ENCODE results near the gene ARMH3. TPM values are rescaled to one million over a fixed set of nuclear protein-coding genes. Genes with fewer than 3 reads are reported as not detected.
A peak's percentile ranks its signal among the peaks of the same experiment; 100 is the strongest.

The ARMH3 gene
- total RNA-seq, 1 experiment from 2014 or later = 12.6 TPM

DNA sequence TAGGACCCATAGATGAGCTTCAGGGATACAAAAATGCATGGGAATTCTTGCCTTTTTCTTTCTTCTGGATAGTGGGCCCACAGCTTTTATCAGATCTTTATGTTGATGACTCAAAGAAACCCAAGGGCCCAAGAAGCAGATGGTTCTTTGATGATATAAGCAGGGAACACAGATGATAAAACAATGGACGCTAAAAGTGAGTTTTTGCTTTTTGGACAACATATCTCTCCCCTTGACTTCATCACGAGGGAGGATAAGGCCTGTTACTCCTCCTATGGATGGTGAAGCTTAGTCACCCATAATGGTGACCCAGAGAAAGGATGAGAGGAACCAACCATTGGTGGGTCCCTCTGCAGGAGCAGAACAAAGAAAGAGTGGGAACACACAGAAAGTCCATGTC is 231.2 kb downstream of the ARMH3 start:
- Histone ChIP-seq H3K9me3 (no peaks in the 10 kb centered on the region), H3K36me3 (no peaks in the 10 kb centered on the region), H3K27me3 (no peaks in the 10 kb centered on the region), H3K4me3 (no peak overlapping the region)
- no peak for DNase-seq

DNA sequence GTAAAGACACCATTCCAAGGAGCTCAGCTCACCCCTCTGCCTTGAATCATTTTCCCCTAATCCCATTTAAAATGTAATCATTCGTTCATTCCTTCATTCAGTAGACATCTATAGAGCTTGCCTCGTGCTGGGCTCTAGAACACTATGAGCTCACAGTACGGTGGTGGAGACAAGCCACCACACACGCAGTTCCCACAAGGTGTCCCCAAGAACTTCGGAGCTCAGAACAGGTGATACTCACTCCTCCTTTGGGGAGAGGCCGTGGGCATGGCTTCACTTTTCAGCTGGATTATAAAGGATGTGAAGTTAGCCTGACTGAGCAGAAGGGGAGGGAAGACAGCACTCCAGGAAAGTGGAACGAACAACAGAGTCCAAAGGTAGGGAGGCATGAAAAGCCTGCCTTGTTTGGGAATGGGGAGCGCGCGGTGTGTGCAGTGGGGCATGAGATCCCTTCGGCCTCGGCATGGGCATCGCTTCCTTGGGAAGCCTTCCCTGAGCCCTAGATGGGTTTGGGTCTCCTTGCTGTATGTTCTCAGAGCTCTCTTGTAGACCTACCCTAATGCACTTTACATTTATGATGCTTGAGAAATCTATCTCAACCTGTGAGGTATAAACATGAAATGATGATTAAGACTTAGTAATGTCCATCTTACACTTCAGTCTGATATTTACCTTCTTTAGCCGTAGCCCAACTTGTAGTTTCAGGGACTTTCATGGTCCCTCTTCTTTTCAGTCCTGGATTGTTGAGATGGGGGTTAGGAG is 236.9 kb downstream of the ARMH3 start:
- Histone ChIP-seq H3K9me3 (no peaks in the 10 kb centered on the region), H3K36me3 (peaks cover 7% of the 10 kb centered on the region), H3K27me3 (no peaks in the 10 kb centered on the region), H3K4me3 (peak overlapping the region; percentile 76)
- DNase-seq = no peak

DNA sequence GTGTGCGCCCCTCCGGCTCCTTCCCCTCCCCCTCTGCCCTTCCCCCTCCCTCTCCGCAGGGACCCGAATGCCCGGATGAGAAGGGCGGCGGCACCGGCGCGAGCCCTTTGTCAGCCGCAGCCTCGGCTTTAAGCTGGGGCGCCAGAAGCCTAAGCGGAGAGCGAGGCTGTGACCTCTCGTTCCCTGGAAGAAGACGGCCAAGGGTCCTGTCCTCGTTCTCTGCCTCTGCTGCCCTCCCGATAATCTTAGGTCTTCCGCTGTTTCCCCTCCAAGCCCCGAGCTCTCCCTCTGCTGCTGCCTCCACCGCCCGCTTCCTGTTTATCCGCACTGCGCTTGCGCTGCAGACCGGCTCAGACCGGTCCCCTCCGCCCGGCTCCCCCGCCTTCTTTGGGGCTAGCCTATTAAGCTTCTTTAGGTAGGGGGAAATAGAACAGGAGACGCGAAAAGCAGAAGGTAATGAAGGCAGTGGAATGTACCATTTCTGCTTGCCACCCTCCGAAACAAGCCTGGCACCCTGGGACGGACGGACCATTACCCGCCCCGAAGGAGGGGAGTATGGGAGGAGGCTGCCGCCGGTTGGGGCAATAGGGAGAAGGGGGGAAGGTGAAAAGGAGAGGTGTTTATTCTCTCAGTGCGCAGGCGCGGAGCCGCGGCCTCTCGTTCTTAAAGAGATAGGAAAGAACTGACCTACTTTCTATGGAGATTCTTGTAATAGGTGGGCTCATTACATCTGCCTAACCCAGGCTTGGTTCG is 237.7 kb downstream of the ARMH3 start, which contains the start of gene OGA:
TSS of gene OGA (minus strand) at position 326 of the 753 bp plus-strand sequence. CDS start 422 bp downstream, outside the sequence.
- Histone ChIP-seq H3K9me3 (no peaks in the 10 kb centered on the region), H3K4me3 (peak within 1 kb of the TSS; percentile 76), H3K36me3 (peaks cover 11% of the 10 kb centered on the region), H3K27me3 (no peaks in the 10 kb centered on the region)
- peak; percentile 99 for DNase-seq

DNA sequence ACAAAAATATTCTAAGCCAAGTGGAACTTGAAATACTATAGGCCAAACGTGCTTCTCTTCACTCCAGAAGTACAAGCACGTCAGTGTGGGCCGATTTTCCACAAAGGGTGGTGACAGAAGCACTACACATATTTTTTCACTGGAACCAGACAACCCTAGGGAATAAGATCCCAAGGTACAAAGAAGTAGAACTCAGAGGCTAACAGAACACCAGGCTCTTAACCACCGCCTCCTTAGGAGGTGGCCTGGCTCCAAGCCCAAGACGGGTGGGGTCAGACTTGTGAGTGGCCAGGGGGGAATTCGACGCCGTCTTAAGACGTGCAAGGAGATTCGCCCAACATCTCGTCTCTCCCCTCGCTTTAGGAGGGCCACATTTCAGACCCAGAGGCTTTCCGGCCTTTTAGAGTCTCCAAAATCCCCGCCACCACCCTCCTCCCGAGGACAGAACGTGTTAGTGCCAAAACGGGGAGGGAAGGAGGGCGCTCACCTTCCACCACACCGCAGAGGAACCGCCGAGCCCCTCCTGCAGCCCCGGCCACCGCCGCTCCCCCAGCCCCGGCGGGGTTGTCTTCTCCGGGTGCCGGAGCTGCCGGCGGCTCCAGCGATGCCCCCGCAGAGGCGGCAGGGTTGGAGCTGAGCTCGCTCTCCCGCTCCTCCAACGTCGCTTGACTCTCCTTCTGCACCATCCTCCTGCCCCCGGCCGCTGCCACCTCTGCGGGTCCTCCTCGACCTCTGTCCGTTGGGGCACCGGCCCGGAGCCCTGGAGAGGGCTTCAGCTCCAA is 238.4 kb downstream of the ARMH3 start:
- Histone ChIP-seq H3K4me3 (peak overlapping the region; percentile 76), H3K27me3 (no peaks in the 10 kb centered on the region), H3K36me3 (peaks cover 19% of the 10 kb centered on the region), H3K9me3 (no peaks in the 10 kb centered on the region)
- peak; percentile 94 for DNase-seq

DNA sequence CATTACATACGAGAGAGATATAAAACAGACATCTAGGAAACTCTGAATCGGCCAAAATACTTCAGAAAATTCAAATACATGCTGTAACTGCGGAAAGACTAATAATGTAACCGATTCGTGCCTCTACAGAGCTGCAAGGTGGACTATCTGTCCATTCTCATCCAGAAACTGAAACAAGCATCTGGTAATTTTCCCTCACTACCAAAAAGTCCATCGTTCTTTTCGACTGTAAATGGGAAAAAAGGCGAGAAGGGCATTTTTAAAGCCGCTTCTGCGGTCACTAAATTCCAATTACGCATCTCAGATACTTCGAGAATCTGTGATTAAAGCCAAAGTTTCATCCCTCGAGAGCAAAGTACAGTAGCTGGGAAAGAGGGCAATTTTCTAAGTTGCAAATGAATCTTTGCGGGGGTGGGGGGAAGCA is 239.0 kb downstream of the ARMH3 start:
- H3K9me3 ChIP-seq = no peaks in the 10 kb centered on the region
- H3K27me3 ChIP-seq = no peaks in the 10 kb centered on the region
- DNase-seq = no peak
- H3K4me3 ChIP-seq = peak overlapping the region; percentile 76
- peaks cover 25% of the 10 kb centered on the region for H3K36me3 ChIP-seq

DNA sequence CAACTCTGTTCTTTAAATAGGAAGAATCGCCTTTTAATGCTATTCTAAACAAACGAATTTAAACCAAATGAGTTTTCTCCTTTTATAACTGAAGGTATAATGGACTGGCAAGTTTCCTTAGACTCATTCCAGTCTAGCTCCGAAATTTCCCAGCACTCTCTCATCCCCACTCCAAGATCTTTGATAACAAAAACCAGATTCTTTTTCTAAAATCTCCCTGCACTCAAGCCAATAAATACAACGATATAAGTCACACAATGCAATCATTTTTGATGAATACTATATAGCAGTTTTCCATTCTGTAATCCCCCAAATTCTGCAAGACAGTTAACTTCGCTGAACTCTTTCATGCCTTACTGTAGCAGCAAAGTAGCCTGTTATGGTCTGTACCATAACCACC is 239.6 kb downstream of the ARMH3 start:
- no peak for DNase-seq
- no peaks in the 10 kb centered on the region for H3K9me3 ChIP-seq
- peak overlapping the region; percentile 76 for H3K4me3 ChIP-seq
- no peaks in the 10 kb centered on the region for H3K27me3 ChIP-seq
- H3K36me3 ChIP-seq = peaks cover 30% of the 10 kb centered on the region

DNA sequence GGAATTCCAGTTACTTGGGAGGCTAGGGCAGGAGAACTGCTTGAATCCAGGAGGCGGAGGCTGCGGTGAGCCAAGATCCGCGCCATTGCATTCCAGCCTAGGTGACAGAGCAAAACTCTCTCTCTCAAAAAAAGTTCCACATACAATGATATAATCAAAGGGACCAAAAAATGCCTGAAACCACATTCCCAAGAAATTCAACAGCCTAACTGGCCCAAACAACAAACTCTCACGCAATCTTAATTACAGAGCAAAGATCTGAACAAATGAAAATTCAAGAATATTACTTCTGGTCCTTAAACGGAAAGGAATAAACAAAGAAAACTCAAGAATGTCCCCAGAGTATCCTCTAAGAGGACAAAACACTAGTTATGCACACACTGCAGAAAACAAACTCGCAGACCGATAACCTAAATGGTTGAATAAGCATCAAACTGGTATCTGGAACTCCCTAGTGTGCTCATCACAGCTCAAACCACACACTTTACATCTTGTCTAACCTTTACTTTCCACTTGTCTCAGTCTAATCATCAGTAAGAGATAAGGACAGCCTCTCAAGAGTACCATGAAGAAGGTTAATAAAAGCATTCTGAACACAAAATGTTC is 241.4 kb downstream of the ARMH3 start:
- peak overlapping the region; percentile 76 for H3K4me3 ChIP-seq
- H3K9me3 ChIP-seq = no peaks in the 10 kb centered on the region
- H3K27me3 ChIP-seq = no peaks in the 10 kb centered on the region
- no peak for DNase-seq
- H3K36me3 ChIP-seq = peaks cover 45% of the 10 kb centered on the region

DNA sequence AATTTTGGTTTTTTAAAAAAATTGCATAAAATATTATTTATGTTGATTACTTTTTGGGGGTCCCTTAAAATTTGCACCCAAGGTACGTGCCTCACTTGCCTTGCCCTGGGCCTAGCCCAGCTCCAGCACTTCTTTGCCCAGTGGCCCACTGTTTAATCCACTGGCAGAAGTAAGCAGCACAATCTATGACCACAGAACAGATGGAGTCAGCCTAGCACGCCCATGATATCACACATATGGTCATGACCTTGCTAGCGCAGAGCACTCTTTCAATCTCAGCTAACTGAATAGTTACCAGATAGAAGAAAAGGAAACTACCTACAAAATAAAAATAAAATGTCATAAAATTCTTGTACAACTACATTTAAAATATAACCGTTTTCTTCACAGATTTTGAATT is 243.4 kb downstream of the ARMH3 start:
- DNase-seq = no peak
- no peaks in the 10 kb centered on the region for H3K27me3 ChIP-seq
- H3K4me3 ChIP-seq = no peak overlapping the region
- no peaks in the 10 kb centered on the region for H3K9me3 ChIP-seq
- peaks cover 62% of the 10 kb centered on the region for H3K36me3 ChIP-seq

DNA sequence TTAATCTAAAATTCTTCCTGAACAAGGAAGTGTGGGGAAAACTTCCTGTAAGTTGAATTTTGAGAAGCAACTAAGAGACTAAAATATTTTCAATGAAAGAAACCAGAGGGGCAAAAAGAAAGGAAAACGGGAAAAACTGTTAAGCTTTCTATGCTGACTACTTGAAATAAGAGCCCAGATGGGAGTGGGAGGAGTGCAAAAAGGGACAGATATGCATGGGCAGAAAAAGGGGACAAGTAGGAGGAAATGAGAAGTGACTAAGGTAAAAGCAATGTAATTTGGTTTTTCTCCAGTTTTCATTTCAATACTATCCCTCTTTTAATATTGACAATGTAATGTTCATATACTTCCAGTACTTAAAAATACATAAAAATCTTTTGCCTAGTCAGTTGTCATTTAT is 248.8 kb downstream of the ARMH3 start:
- Histone ChIP-seq H3K36me3 (peaks cover 88% of the 10 kb centered on the region), H3K9me3 (no peaks in the 10 kb centered on the region), H3K4me3 (no peak overlapping the region), H3K27me3 (no peaks in the 10 kb centered on the region)
- DNase-seq = no peak

DNA sequence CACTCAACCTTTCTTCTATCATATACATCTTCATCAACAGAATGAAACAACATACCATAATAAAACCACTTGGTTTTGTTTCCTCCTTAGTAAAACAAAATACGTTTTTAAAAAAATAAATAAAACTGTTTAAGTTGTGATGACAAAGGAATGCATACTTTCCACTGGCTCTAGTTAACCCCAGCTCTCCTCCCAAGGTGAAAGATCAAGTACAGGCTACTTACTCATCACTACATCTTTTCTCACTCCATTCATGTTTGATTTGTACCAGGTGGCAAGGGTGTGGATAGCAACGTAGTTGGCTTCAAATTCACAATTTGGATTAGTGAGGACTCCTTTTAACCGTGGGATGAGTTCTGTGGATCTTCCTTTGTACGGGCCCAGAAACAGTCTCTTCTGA is 252.5 kb downstream of the ARMH3 start:
- Histone ChIP-seq H3K27me3 (no peaks in the 10 kb centered on the region), H3K9me3 (no peaks in the 10 kb centered on the region), H3K4me3 (no peak overlapping the region), H3K36me3 (peaks cover 89% of the 10 kb centered on the region)
- no peak for DNase-seq

DNA sequence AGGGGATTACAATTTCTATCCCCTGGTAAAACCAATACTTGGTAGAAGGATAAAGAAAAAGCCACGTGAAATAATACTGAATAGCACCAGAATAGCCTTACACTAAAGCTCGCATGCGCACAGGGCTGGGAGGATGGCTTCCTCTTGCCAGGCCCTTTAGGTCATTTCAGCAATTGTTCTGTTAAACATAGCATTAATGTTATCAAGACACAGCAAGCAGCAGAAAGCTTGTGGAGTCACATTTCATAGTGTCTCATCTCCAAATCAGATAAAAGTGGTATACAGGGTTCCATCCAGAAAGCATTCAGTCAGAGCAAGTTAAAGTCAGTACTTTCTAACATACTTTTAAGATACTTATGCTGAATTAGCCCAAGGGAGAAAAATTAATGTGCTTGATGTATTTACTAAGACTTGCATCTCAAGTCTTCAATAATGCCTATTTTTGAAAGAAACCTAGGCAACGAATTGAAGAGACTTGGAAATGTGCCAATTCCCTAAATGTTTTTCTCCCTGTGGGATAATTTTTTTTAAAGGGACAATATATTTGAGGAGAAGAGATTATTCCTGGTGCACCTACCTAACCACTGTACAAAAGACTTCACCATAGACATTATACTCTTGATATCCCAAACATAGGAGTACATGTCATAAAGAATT is 258.4 kb downstream of the ARMH3 start:
- peaks cover 96% of the 10 kb centered on the region for H3K36me3 ChIP-seq
- no peak overlapping the region for H3K4me3 ChIP-seq
- no peak for DNase-seq
- H3K27me3 ChIP-seq = no peaks in the 10 kb centered on the region
- no peaks in the 10 kb centered on the region for H3K9me3 ChIP-seq

Other genes starting within 250 kb of the ARMH3 start
- gene OGA, start 237.7 kb downstream of the ARMH3 start, total RNA-seq (2014; rRNA removed; shearing (Covaris generic); ENCODE audit: low replicate concordance) = 31.3 and 66.7 TPM in 2 replicates
- not detected in 2 replicates for gene KCNIP2, start 212.4 kb downstream of the ARMH3 start, total RNA-seq (2014; rRNA removed; shearing (Covaris generic); ENCODE audit: low replicate concordance)
- gene HPS6, start 9.2 kb upstream of the ARMH3 start, total RNA-seq (2014; rRNA removed; shearing (Covaris generic); ENCODE audit: low replicate concordance) = 46.0 and 56.3 TPM in 2 replicates
- gene LDB1, start 64.2 kb upstream of the ARMH3 start, total RNA-seq (2014; rRNA removed; shearing (Covaris generic); ENCODE audit: low replicate concordance) = 11.8 and 15.6 TPM in 2 replicates
- gene PPRC1, start 76.9 kb upstream of the ARMH3 start, total RNA-seq (2014; rRNA removed; shearing (Covaris generic); ENCODE audit: low replicate concordance) = 6.7 and 13.3 TPM in 2 replicates
- gene NOLC1, start 96.2 kb upstream of the ARMH3 start, total RNA-seq (2014; rRNA removed; shearing (Covaris generic); ENCODE audit: low replicate concordance) = 120 and 134 TPM in 2 replicates
- gene ELOVL3, start 170.1 kb upstream of the ARMH3 start, total RNA-seq (2014; rRNA removed; shearing (Covaris generic); ENCODE audit: low replicate concordance) = 0.15 TPM in 1 of 2 replicates, not detected in the other
- gene PITX3, start 185.3 kb upstream of the ARMH3 start, total RNA-seq (2014; rRNA removed; shearing (Covaris generic); ENCODE audit: low replicate concordance) = not detected in 2 replicates
- 9.5 and 15.8 TPM in 2 replicates for gene GBF1, start 189.4 kb upstream of the ARMH3 start, total RNA-seq (2014; rRNA removed; shearing (Covaris generic); ENCODE audit: low replicate concordance)